ENCODE results near the gene WDR45.

DNA sequence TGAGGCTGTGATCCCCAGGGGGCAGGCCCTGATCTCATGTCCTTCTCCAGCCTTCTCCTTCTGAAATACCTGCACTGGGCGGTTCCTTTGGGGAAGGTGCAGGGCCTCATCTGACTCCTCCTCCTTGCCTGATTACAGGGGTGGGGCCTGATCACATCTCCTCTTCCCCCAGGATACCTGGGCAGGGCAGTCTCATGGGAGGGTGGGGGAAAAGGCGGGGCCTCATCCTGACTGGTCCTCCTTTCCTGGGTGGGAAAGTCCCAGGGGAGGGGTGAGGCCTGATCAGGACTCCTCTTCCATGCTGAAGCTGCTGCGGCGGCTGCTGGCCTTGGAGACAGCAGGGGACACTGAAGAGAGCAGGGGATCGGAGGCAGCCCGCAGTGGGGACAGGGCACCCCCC, 49.8 kb downstream of the WDR45 start:
- no peak for TF ChIP-seq CTCF (tag by site-specific recombination; IDR thresholded peaks at IDR 0.05)
- no peak for TF ChIP-seq ZNF501 (tag by site-specific recombination; IDR thresholded peaks at IDR 0.05)
- TF ChIP-seq, protein P1, sequence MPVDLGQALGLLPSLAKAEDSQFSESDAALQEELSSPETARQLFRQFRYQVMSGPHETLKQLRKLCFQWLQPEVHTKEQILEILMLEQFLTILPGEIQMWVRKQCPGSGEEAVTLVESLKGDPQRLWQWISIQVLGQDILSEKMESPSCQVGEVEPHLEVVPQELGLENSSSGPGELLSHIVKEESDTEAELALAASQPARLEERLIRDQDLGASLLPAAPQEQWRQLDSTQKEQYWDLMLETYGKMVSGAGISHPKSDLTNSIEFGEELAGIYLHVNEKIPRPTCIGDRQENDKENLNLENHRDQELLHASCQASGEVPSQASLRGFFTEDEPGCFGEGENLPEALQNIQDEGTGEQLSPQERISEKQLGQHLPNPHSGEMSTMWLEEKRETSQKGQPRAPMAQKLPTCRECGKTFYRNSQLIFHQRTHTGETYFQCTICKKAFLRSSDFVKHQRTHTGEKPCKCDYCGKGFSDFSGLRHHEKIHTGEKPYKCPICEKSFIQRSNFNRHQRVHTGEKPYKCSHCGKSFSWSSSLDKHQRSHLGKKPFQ (tag by site-specific recombination; IDR thresholded peaks at IDR 0.05), result no peak
- no peak for TF ChIP-seq ZSCAN23 (tag by site-specific recombination; IDR thresholded peaks at IDR 0.05)
- TF ChIP-seq ZNF529 (tag by site-specific recombination; IDR thresholded peaks at IDR 0.05; ENCODE audit: insufficient replicate concordance), result no peak
- TF ChIP-seq ZNF24 (tag by site-specific recombination; IDR thresholded peaks at IDR 0.05), result no peak
- no peak for TF ChIP-seq ZNF560 (tag by site-specific recombination; IDR thresholded peaks at IDR 0.05; ENCODE audit: borderline replicate concordance)
- no peak for TF ChIP-seq ZNF830 (tag by site-specific recombination; IDR thresholded peaks at IDR 0.05; ENCODE audit: low read depth)
- no peak for TF ChIP-seq ZNF221 (tag by site-specific recombination; IDR thresholded peaks at IDR 0.05; ENCODE audit: borderline replicate concordance)
- TF ChIP-seq YY1 (tag by site-specific recombination; IDR thresholded peaks at IDR 0.05), result no peak

Data from HEK293 (cell line).